ENCODE results near the gene MAX.
"Not testable (repeated sequence)": the region's sequence is repeated elsewhere in the genome, so short reads cannot be mapped to it uniquely, and the experiment has no call there.

MAX gene

DNA sequence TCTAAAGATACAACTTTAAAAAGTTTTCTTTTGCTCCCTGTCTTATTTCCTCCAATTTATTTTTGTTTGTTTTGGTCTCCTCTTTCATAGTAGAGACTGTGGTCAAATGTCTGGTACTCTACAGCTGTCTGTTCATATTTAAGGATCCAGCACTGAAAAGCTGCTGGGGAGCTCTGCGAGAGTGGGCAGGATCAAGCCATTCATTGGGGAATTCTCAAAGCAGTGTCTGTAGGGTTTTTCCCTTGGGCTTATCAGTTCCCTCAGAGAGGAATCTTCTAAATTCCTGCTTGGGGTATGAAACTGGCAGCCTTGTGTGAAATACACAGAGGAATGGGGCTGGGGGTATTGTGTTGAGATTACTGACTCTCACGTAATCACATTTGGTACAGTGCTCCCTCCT is 63.4 kb downstream of the MAX start:
- no peak for DNase-seq (ENCODE audit: low read depth in 2 of 2)

- no peak for DNase-seq (ENCODE audit: low read depth in 2 of 2)
These were observed 67.3 kb downstream of the MAX start for GRCh38 chr14:65035049-65035448.

- DNase-seq (ENCODE audit: low read depth in 2 of 2), result no peak
These were observed 68.3 kb downstream of the MAX start for GRCh38 chr14:65034021-65034420.

DNA sequence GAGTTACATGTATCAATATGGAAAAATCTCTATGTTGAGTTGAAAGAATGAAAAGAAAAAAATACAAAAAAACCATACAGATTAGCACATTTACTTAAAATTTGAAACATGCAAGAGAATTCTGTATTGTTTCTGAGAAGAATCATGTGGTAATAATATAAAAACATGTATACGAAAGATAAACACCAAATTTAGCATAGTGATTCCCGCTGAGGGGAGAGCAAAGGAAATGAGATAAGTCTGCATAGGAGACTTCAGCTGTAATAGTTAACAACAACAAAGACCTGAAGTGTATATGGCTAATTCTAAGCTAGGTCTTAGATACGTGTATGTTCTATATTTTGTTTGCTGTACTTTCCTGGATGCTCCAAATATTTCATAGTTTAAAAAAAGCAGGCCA is 69.1 kb downstream of the MAX start:
- DNase-seq (ENCODE audit: low read depth in 2 of 2), result no peak

- DNase-seq (ENCODE audit: low read depth in 2 of 2), result no peak
These were observed 70.0 kb downstream of the MAX start for GRCh38 chr14:65032319-65032718.

GRCh38 chr14:65031321-65031720 is 71.0 kb downstream of the MAX start:
- not testable (repeated sequence) for DNase-seq (ENCODE audit: low read depth in 2 of 2)

DNA sequence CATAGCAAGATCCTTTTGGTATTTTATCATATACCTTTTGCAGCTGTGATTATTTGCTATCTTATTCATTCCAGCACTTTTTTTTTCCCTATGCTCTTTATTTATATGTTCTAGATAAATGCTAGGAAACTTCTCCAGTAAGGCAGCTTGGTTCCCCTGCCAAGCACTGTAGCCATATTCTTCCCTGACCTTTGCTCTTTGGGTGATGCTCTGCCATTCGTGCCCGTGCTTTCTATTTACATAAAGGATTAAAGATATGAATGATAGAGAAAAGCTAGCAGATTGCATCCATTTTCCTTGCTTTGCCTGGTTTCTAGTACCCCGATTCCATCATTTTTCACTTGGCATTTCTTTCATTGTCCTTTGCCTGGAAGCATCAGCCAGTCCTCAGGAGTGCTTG is 73.4 kb downstream of the MAX start:
- DNase-seq (ENCODE audit: low read depth in 2 of 2), result no peak

DNA sequence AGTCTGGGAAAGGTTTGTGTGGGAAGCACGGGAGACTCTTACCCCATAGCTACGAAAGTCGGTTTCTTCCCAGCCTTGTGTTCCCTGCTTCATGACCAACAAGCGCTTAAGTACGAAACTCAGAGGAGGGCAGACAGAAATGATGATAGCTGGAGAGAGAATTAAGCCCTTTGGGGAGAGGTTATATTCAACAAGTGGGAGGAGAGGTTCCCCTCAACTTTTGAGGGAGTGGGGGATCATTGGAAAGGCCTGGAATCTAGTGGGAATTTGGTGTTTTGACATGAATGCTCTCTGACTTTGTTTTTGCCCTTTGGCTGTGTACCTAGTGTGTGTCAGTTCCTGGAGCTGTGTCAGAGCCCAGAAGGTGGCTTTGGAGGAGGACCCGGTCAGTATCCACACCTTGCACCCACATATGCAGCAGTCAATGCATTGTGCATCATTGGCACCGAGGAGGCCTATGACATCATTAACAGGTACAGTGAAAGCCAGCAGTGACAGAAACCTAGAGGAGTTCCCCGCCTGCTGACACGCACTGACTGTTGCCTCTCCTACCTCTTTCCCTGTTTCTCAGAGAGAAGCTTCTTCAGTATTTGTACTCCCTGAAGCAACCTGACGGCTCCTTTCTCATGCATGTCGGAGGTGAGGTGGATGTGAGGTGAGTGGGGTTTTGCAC is 75.1 kb downstream of the MAX start:
- DNase-seq (ENCODE audit: low read depth in 2 of 2), result no peak

DNA sequence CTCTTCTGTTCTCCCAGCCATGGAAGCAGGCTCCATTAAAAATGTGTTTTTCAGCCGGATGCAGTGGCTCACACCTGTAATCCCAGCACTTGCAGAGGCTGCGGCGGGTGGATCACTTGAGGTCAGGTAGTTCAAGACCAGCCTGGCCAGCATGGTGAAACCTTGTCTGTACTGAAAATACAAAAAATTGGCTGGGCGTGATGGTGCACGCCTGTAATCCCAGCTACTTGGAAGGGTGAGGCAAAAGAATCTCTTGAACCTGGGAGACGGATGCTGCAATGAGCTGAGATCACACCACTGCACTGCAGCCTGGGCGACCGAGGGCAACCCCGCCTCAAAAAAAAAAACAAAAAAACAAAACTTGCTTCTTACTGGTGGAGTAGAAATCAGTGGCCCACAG is 75.8 kb downstream of the MAX start:
- DNase-seq (ENCODE audit: low read depth in 2 of 2), result no peak

GRCh38 chr14:65025818-65026217 is 76.5 kb downstream of the MAX start:
- DNase-seq (ENCODE audit: low read depth in 2 of 2), result no peak

Data from activated CD4-positive, alpha-beta T cell treated with anti-CD3 and anti-CD28 coated beads for 24 hours (primary cell).